GM12875 (cell line): Measurements from ENCODE around the gene WDHD1.

Experiments
- H3K4me3 ChIP-seq: one replicate; pipeline ENCODE4 v1.5.1; 2011; ENCODE audit warnings: low read depth, low read length, control low read depth
- CTCF ChIP-seq: IDR thresholded peaks from 2 replicates; pipeline ENCODE4 v1.5.1; 2011; ENCODE audit warnings: low read depth, mild to moderate bottlenecking, control low read depth, inconsistent platforms, low read length, moderate library complexity, borderline replicate concordance; ENCODE audit not compliant: insufficient read depth

The WDHD1 gene

GRCh38 chr14:54935958-54936357, 90.9 kb downstream of the WDHD1 start:
- TF ChIP-seq CTCF: no peak
- H3K4me3 ChIP-seq: no peak overlapping the region

GRCh38 chr14:54935100-54935499, 91.8 kb downstream of the WDHD1 start:
- no peak for TF ChIP-seq CTCF
- no peak overlapping the region for H3K4me3 ChIP-seq

- no peak overlapping the region for H3K4me3 ChIP-seq
- TF ChIP-seq CTCF: no peak
Measured at GRCh38 chr14:54933006-54933405, 93.9 kb downstream of the WDHD1 start.

- TF ChIP-seq CTCF: no peak
- no peak overlapping the region for H3K4me3 ChIP-seq
Measured at GRCh38 chr14:54931598-54932340, 95.1 kb downstream of the WDHD1 start.

GRCh38 chr14:54931101-54931500, 95.8 kb downstream of the WDHD1 start:
- no peak for TF ChIP-seq CTCF
- H3K4me3 ChIP-seq: no peak overlapping the region

DNA sequence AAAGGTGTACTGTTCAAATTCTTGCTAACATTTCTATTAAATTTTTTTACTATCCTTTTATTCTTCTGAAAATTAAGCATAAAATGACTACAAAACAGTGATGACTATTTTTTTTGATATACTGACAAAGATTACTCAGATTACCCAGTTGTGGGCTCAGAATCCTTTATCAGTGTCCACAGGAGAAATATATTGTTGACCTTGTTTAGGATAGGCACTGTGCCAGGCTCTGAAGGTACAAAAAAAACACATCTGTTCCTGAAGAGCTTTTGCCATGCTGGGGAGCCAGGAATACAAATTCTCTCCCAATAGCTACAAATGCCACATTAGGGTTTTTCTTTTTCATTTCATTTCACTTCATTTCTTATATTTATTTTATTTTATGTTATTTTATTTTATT, 97.3 kb downstream of the WDHD1 start:
- no peak for TF ChIP-seq CTCF
- no peak overlapping the region for H3K4me3 ChIP-seq

- no peak for TF ChIP-seq CTCF
- H3K4me3 ChIP-seq: no peak overlapping the region
Measured at GRCh38 chr14:54928216-54928615, 98.7 kb downstream of the WDHD1 start.
